ENCODE measurements around the gene CREG1.

The CREG1 gene

DNA sequence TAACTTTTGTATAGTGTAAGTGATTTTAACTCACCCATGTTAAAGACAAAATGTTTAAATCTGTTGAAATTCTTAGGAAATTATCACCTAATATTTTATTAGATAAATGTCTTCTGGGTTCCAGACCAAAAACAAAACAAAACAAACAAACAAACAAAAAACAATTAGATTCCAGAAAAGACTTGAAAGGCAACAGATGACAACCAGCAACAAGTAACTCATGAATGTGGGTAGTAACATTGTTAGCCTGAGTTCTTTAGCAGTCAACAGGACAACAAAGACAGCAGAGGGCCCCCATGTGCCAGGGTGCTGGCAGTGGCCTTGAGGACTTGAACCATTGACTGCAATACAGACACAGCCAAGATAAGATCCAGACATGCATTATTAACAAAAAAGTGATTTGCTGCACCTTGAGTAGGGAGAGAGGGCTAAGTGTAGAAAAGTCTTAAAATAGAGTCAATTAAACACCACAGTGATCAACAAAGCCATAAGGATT is 32.8 kb downstream of the CREG1 start:
- no peak for TF ChIP-seq CTCF (conservative IDR thresholded peaks at IDR 0.05; ENCODE audit: low read depth, low read length)
- no peak for DNase-seq (ENCODE audit: low read depth)

DNA sequence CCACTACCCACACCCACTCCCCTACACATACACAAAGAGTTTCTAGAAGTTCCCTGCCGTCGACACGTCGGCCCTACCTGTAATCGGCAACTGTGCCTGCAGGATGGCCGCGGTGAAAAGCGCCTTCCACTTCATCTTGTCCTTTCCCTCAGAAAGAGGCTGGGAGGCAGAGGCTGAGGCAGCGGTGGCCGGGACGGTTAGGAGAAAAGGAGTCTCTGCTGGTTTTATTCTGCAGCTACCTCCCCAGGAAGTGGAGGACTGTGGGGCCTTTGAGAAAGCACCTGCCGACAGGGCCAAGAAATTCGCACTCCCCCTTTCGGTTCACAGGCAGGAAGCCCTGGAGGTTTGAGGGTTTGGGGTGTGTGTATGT is 35.2 kb downstream of the CREG1 start, which contains the start of gene CD247:
TSS of gene CD247 (minus strand) at position 199 of the 370 bp plus-strand sequence. CDS start at position 135, 64 bp downstream.
- no peak for DNase-seq (ENCODE audit: low read depth)
- H3K4me3 ChIP-seq (ENCODE audit: low read length) = no peak within 1 kb of the TSS
- TF ChIP-seq CTCF (conservative IDR thresholded peaks at IDR 0.05; ENCODE audit: low read depth, low read length) = no peak

More for the DNA sequence above, 32.8 kb downstream of the CREG1 start:
- no peak overlapping the region for H3K4me3 ChIP-seq (ENCODE audit: low read length)

GRCh38 chr1:167517535-167518330 is 35.8 kb downstream of the CREG1 start:
- no peak for TF ChIP-seq CTCF (conservative IDR thresholded peaks at IDR 0.05; ENCODE audit: low read depth, low read length)
- DNase-seq (ENCODE audit: low read depth) = no peak
- H3K4me3 ChIP-seq (ENCODE audit: low read length) = no peak overlapping the region

DNA sequence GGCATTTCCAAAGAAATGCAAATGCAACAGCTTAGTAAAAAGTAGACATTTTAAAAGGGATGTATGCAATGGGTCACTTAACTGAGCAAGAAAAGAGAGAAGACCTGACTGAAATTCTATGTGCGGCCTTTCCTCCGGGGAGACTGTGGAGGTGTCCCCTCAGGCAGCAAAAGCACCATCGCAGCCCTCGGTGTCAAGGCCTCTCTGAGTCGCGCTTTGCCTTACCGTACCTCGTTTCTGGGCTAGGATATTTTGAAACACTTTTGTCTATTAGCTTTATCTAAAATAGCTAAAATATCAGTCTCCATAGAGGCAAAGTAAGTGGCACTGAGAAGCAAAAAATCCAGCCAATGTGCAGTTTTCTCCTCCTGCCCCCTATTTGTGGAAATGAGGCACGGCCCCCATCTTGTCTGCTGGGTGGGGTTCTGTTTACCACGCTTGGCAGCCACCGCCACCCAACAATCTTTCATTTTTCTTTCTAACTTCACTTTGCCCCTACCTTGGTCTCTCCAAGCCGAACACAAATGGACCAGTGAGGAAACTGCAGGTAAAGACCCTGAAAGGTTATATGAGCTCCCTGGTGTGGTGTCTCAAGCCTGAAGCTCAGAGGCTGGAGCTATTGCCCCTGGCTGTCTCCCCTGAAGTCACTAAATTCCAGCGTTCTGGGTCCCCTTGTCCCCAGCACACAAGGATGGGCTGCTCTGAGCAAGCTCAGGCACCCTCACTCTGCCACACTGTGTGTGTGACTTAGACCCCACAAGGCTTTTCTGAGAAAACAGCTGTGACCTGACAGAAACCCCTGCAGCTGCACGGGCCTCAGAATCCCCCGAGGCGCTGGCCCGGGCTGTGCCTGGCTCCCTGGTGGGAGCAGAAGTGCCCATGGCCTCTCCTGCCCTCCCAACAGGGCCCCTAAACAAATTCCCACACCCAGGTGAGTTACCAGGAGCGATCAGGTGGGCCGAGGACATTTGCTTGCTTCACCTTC is 36.9 kb downstream of the CREG1 start:
- no peak for DNase-seq (ENCODE audit: low read depth)
- H3K4me3 ChIP-seq (ENCODE audit: low read length) = no peak overlapping the region
- no peak for TF ChIP-seq CTCF (conservative IDR thresholded peaks at IDR 0.05; ENCODE audit: low read depth, low read length)

- TF ChIP-seq CTCF (conservative IDR thresholded peaks at IDR 0.05; ENCODE audit: low read depth, low read length) = no peak
- DNase-seq (ENCODE audit: low read depth) = no peak
- H3K4me3 ChIP-seq (ENCODE audit: low read length) = no peak overlapping the region
Observed at GRCh38 chr1:167515893-167516321, 37.7 kb downstream of the CREG1 start.

DNA sequence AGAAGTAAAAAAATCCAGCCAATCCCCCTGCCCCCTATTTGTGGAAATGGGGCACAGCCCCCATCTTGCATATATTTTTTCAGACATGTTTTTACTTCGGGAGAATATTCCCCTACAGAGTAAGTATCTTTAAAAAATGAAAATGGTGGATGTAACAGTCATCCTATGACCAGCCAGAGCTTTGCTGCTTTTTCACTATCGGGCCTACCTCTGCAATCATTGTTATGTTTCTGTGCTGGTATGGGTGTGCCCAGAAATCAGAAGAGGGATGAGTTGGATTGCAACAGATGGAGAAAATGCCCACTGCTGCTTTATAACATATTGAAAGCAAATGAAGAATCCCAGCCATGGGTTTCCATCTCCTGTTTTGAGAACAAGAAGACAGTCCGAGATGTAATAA is 38.1 kb downstream of the CREG1 start:
- no peak overlapping the region for H3K4me3 ChIP-seq (ENCODE audit: low read length)
- no peak for TF ChIP-seq CTCF (conservative IDR thresholded peaks at IDR 0.05; ENCODE audit: low read depth, low read length)
- no peak for DNase-seq (ENCODE audit: low read depth)

Data from retinal pigment epithelial cell (primary cell).